Measurements from ENCODE around the gene TRMT1.

DNA sequence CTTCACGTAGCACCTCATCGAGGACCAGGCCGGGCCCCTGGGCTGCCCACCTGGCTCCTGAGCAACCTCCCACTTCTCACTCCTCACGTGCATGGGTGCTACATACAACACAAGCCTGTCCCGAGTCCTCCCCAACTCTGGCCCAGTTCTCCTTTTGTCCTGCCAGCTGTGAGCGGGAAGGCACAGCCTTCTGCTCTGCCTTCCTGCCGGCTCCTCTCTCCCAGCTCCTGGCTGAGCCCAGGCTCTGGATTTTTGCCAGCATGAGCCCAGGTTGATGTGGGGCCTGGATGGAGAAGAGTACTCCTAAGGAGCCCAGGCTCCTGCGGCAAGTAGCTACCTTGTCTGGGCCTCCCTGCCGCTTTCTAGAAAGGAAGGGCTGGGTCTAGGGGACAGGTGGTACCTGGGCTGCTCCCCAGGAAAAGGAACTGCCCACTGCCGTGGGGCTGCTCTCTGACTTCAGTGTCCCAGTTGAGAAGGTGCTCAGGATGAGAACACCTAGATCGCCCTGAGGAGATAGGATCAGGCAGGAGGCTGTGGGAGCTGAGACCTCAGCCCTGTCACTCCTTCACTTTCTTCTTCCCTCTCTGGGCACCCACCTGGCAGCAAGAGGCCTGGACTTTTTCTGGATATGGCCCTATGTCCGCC, 37.5 kb downstream of the TRMT1 start:
- TF ChIP-seq, protein P1, sequence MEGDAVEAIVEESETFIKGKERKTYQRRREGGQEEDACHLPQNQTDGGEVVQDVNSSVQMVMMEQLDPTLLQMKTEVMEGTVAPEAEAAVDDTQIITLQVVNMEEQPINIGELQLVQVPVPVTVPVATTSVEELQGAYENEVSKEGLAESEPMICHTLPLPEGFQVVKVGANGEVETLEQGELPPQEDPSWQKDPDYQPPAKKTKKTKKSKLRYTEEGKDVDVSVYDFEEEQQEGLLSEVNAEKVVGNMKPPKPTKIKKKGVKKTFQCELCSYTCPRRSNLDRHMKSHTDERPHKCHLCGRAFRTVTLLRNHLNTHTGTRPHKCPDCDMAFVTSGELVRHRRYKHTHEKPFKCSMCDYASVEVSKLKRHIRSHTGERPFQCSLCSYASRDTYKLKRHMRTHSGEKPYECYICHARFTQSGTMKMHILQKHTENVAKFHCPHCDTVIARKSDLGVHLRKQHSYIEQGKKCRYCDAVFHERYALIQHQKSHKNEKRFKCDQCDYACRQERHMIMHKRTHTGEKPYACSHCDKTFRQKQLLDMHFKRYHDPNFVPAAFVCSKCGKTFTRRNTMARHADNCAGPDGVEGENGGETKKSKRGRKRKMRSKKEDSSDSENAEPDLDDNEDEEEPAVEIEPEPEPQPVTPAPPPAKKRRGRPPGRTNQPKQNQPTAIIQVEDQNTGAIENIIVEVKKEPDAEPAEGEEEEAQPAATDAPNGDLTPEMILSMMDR (conservative IDR thresholded peaks at IDR 0.05), result no peak
- no peak for TF ChIP-seq ZFX (IDR thresholded peaks at IDR 0.05)

Measured in C4-2B (cell line).